Measurements from ENCODE around the gene SLC7A6OS.
"Not testable (repeated sequence)": the region's sequence is repeated elsewhere in the genome, so short reads cannot be mapped to it uniquely, and the experiment has no call there.

SLC7A6OS gene

DNA sequence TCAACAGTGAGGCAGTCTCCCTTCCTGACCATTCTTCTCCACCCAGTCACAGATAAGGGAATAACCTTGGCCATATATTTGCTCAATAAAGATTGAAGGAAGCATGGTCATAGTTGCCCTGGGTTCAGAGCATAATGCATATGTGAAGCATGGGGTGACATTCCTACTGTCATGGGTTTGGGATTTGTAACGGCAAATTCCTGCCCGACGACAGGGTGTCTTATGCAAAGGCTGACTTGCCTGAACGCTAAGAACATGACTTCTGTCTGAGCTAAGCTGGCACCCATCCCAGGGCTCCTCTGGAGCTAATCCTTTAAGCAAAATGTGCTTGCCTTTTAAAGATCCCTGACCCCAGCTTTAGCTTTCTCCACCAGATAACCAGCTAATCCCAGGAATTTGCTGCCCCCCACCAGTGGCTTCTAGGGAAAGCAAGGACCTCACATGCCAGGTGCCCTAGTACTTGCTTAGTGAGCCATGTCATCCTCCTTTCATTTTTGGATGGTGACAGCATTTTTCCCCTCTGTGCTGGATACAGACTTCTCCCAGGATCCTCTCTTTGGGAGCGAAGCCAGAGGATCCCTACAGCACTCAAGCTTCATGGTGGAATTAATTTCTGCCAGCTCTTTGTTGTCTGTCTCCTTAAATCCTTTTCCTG lies 11.7 kb downstream of the SLC7A6OS start:
- DNase-seq (ENCODE audit: low read depth, low spot score) = no peak

- no peak for DNase-seq (ENCODE audit: low read depth, low spot score)
Measured at GRCh38 chr16:68298312-68298711, 12.4 kb downstream of the SLC7A6OS start.

- DNase-seq (ENCODE audit: low read depth, low spot score) = no peak
Measured at GRCh38 chr16:68297908-68298307, 12.8 kb downstream of the SLC7A6OS start.

GRCh38 chr16:68296693-68297092 lies 14.1 kb downstream of the SLC7A6OS start:
- DNase-seq (ENCODE audit: low read depth, low spot score) = no peak

DNA sequence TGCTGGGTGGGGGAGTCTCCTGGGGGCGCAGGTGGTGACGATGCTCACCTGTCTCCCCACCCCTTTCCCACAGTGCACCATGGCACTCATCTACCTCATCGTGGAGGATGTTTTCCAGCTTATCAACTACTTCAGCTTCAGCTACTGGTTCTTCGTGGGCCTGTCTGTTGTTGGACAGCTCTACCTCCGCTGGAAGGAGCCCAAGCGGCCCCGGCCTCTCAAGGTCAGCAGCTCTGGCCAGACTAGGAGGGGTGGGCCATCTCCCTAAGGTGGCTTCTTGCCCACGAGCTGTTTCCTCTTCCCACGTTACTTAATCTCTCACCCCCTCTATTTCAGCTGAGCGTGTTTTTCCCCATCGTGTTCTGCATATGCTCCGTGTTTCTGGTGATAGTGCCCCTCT lies 14.5 kb downstream of the SLC7A6OS start:
- DNase-seq (ENCODE audit: low read depth, low spot score) = no peak

GRCh38 chr16:68292425-68292824 lies 18.3 kb downstream of the SLC7A6OS start:
- DNase-seq (ENCODE audit: low read depth, low spot score) = no peak

GRCh38 chr16:68291227-68291626 lies 19.5 kb downstream of the SLC7A6OS start:
- DNase-seq (ENCODE audit: low read depth, low spot score) = no peak

DNA sequence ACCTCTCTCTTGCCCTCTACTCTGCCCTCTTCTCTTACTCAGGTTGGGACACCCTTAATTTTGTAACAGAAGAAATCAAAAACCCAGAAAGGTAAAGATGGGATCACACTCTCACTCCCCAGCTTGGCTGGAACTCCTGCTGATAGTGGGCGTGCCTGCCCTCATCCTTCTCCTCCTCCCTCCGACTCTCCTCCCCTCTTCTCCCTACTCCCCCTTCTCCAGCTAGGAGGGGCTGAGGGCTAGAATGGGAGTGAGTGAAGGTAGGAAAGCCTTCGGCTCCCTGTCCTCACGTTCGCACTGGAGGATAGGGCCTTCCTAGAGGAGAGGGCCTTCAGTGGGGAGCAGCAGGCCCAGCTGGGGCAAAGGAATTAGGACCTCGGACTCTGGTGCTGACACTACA lies 20.3 kb downstream of the SLC7A6OS start:
- no peak for DNase-seq (ENCODE audit: low read depth, low spot score)

DNA sequence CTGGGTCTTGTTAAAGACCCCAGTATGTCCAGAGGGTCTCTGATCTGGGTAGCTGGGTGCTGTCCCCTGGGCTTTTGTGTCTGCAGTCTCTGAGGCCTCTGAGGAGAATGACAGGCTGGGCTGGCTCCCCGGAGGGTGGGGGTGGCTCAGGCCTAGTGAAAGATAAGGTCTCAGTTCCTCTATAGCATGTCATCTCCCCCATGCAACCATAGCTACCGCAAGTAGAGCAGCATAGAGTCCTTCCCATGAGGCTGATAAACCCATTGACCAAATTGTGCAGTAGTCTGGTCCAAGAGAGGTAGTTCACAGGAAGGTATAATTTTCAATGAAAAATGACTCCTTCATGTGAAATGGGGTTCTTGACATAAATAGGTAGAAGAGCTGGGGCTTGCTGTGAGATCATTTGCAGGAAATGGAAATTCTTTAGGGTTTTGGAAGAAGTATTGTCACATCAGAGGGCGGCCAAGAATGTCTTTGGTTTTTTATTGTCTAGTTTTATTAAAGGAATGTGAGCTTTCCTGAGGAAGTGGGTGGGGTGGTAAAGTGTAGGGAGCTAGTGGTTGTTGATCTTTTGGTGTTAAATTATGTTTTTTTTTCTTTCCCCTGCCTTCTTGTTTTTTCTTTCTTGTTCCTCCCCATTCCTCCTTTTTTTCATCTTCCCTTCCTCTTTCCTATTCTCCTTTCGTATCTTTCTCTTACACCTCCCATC lies 21.0 kb downstream of the SLC7A6OS start:
- DNase-seq (ENCODE audit: low read depth, low spot score) = no peak

DNA sequence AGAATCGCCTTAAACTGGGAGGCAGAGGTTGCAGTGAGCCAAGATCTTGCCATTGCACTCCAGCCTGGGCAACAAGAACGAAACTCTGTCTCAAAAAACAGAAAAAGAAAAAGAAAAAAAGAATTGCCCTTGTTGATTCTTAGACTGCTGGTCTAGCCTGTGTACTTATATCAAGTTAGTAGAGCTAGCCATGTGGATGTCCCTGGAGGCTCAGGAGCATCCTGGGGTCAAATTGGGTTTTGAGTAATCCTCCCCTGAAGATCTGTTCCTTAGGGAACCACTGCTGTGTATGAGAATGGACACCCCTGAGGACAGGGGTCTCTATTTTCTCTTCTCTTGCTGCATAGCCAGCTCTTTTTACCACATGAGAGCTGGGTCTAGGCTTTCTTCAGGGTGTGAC lies 21.5 kb downstream of the SLC7A6OS start:
- DNase-seq (ENCODE audit: low read depth, low spot score) = no peak

- DNase-seq (ENCODE audit: low read depth, low spot score) = not testable (repeated sequence)
Measured at GRCh38 chr16:68288796-68289195, 21.9 kb downstream of the SLC7A6OS start.

- DNase-seq (ENCODE audit: low read depth, low spot score) = no peak
Measured at GRCh38 chr16:68288252-68288650, 22.5 kb downstream of the SLC7A6OS start.

GRCh38 chr16:68287276-68288251 lies 23.2 kb downstream of the SLC7A6OS start:
- no peak for DNase-seq (ENCODE audit: low read depth, low spot score)

- no peak for DNase-seq (ENCODE audit: low read depth, low spot score)
Measured at GRCh38 chr16:68286153-68287074, 24.3 kb downstream of the SLC7A6OS start.

DNA sequence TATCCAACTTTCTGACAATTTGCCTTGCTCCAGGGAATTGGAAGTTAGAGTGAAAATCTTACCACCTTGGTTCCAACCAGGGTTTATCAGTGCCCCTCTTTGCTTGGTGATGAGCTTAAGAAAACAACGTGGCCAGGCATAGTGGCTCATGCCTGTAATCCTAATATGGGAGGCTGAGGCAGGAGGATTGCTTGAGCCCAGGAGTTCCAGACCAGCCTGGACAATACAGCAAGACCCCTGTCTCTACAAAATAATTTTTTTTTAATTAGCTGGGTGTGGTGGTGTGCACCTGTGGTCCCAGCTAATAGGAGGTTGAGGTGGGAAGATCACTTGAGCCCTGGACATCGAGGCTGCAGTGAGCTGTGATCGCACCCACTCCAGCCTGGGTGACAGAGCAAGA lies 25.1 kb downstream of the SLC7A6OS start:
- DNase-seq (ENCODE audit: low read depth, low spot score) = no peak

DNA sequence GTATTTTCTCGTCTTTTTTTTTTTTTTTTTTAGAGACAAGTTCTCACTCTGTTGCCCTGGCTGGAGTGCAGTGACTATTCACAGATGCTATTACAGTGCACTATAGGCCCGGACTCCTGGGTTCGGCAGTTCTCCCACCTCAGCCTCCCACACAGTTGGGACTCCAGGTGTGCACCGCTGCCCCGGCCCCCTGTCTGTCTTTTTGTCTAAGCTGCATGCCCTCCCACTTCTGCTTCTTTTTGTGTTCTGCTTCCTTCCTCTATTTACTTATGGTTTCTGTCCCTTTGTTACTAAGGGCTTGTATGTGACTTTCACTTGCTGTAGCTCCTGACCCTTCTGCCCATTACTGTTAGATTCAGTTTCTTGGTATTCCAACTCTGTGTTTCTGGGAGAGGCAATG lies 25.9 kb downstream of the SLC7A6OS start:
- DNase-seq (ENCODE audit: low read depth, low spot score) = no peak

GRCh38 chr16:68283801-68284598 lies 26.7 kb downstream of the SLC7A6OS start:
- no peak for DNase-seq (ENCODE audit: low read depth, low spot score)

DNA sequence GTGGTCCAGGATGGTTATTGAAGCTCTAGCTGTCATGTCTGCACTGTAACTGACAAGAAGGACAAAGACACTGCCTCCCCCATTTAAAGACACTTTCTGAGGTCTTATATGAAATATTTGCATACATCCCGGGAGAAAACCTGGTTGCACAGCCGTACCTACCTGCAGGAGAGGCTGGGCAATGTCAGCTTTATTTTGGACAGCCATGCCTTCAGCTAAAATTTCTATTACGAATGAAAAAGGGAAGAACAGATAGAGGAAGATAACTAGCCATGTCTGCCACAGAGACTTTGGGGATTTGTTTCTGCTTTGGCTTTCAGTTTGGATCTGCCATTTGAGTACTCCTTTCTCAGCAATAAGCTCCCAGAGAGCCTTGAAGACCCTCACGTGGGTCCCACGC lies 27.4 kb downstream of the SLC7A6OS start:
- no peak for DNase-seq (ENCODE audit: low read depth, low spot score)

GRCh38 chr16:68282064-68282452 lies 28.7 kb downstream of the SLC7A6OS start:
- DNase-seq (ENCODE audit: low read depth, low spot score) = no peak

DNA sequence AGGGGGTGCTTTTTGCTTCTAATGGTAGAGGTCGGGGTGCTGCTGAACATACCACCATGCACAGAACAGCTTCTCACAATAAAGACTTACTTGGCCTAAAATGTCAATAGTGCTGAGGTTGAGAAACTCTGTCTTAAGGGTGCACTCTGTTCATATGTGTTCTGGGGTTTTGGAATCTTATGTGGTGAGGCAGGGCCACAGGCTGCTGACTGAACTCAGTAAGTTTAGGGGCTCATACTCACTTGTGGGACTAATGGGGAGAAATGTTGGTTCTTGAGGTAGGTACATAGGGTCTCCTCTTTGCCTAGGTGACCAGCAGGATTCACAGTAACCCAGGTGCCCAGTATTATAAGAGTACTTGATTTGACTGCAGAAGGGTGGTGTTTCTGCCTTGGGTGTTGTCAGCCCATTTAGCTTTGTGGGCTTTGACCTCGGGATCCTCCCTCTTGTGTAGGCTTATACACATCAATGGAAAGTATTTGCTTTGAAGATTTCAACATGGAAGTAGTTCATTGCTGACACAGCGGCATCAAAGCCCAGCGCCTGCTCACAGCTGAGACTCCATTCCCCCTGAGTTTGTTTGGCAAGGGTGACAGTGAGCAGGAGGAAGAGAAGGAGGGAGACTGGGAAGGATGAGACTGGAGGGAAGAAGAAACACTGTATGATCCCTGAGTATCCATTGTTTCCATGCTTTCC lies 29.2 kb downstream of the SLC7A6OS start:
- DNase-seq (ENCODE audit: low read depth, low spot score) = no peak
